ENCODE data around the gene UNC93A.

Gene UNC93A

DNA sequence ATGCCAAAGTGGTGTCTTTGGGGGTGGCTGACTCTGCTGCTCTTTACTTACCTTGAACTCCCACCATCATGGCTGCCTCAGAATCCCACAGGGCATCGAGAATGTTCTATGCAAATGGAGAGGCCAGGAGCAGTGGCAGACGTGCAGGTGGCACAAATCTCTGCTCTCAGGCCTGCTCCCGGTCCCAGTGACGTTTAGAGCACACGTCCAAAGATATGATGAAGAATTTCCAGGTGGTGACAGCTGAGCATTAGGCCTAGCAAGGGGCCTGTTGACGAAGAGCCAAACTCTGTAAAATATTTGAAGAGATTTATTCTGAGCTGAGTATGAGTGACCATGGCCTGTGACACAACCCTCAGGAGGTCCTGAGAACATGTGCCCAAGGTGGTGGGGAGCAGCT lies 19.0 kb upstream of the UNC93A start:
- Histone ChIP-seq H3K36me3 (ENCODE audit: insufficient read depth, low read length) (no peaks in the 10 kb centered on the region), H3K9me3 (ENCODE audit: insufficient read depth, low read length, severe bottlenecking) (no peaks in the 10 kb centered on the region), H3K79me2 (ENCODE audit: insufficient read depth, low read length) (no peaks in the 10 kb centered on the region), H3K27me3 (ENCODE audit: insufficient read depth, low read length, poor library complexity) (no peaks in the 10 kb centered on the region), H3K27ac (ENCODE audit: low read length) (no peak overlapping the region), H3K4me3 (ENCODE audit: low read depth in 1 of 2, low read length in 2 of 2) (no peak overlapping the region), H2AFZ (ENCODE audit: low read depth, low read length) (no peak overlapping the region), H3K9ac (ENCODE audit: low read depth, low read length) (no peak overlapping the region), H3K4me2 (ENCODE audit: insufficient read depth, low read length) (no peak overlapping the region), H3K4me1 (ENCODE audit: insufficient read depth, low read length) (no peaks in the 10 kb centered on the region), H4K20me1 (ENCODE audit: insufficient read depth, low read length) (no peaks in the 10 kb centered on the region)
- no peak for DNase-seq
- no peak for ATAC-seq (ENCODE audit: insufficient read depth, low read depth)
- no peak for TF ChIP-seq EZH2 (IDR thresholded peaks at IDR 0.05; ENCODE audit: borderline replicate concordance, low read depth, low read length, severe bottlenecking)
- TF ChIP-seq, protein P1, sequence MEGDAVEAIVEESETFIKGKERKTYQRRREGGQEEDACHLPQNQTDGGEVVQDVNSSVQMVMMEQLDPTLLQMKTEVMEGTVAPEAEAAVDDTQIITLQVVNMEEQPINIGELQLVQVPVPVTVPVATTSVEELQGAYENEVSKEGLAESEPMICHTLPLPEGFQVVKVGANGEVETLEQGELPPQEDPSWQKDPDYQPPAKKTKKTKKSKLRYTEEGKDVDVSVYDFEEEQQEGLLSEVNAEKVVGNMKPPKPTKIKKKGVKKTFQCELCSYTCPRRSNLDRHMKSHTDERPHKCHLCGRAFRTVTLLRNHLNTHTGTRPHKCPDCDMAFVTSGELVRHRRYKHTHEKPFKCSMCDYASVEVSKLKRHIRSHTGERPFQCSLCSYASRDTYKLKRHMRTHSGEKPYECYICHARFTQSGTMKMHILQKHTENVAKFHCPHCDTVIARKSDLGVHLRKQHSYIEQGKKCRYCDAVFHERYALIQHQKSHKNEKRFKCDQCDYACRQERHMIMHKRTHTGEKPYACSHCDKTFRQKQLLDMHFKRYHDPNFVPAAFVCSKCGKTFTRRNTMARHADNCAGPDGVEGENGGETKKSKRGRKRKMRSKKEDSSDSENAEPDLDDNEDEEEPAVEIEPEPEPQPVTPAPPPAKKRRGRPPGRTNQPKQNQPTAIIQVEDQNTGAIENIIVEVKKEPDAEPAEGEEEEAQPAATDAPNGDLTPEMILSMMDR (IDR thresholded peaks at IDR 0.05; ENCODE audit: borderline replicate concordance, extremely low read depth, low read length, poor library complexity, severe bottlenecking) = no peak

DNA sequence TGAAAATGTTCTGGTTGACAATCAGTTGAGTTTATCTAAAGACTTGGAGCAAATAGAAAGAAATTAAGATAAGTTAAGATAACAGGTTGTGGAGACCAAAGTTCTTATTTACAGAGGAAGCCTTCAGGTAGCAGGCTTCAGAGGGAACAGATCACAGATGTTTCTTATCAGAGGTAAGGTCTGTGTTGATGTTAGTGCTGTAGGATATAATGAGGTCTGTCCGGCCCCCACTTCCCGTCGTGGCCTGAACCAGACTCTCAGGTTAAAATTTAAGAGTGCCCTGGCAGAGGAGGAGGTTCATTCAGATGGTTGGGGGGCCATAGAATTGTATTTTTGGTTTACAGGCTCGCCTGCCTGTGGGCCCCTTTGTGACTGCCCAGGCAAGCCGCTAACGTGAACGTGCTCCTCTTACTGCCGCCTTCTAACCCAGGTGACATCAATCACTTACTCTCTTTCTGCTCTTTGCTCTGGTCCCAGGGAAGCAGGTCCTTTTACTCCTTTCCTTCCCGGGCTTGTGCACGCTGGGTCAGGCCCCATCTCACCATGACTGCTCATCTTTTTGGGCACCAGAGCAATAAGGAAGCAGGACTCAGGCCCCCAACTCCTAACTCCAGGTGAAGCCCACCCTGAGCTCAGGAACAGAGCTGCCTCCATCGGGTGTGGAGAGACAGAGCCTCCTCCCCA lies 18.3 kb upstream of the UNC93A start:
- Histone ChIP-seq H4K20me1 (ENCODE audit: insufficient read depth, low read length) (no peaks in the 10 kb centered on the region), H3K4me1 (ENCODE audit: insufficient read depth, low read length) (no peaks in the 10 kb centered on the region), H3K4me3 (ENCODE audit: low read depth in 1 of 2, low read length in 2 of 2) (no peak overlapping the region), H3K36me3 (ENCODE audit: insufficient read depth, low read length) (no peaks in the 10 kb centered on the region), H3K9ac (ENCODE audit: low read depth, low read length) (no peak overlapping the region), H3K9me3 (ENCODE audit: insufficient read depth, low read length, severe bottlenecking) (no peaks in the 10 kb centered on the region), H3K27ac (ENCODE audit: low read length) (no peak overlapping the region), H3K4me2 (ENCODE audit: insufficient read depth, low read length) (no peak overlapping the region), H3K27me3 (ENCODE audit: insufficient read depth, low read length, poor library complexity) (no peaks in the 10 kb centered on the region), H2AFZ (ENCODE audit: low read depth, low read length) (no peak overlapping the region), H3K79me2 (ENCODE audit: insufficient read depth, low read length) (no peaks in the 10 kb centered on the region)
- DNase-seq (no peak), ATAC-seq (ENCODE audit: insufficient read depth, low read depth) (no peak)
- TF ChIP-seq, protein P1 (IDR thresholded peaks at IDR 0.05; ENCODE audit: borderline replicate concordance, extremely low read depth, low read length, poor library complexity, severe bottlenecking) = no peak
- no peak for TF ChIP-seq EZH2 (IDR thresholded peaks at IDR 0.05; ENCODE audit: borderline replicate concordance, low read depth, low read length, severe bottlenecking)

DNA sequence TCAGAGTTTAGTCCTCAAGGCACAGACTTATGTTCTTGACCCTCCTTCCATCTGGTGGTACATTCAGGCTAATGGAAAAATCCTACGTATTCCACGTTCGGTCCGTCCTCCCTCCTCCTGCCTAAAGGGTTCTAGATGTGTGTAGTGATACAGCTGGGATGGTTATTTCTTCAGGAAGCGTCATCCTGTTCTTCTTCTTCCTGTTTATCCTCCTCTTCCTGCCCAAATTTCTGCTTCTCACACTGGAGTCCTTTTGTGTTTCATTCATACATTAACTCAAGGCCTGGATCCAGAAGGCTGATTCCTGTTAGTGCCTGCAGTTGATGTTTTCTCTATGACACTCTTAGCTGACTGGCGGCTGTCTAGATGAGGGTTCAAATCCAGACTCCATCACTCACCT lies 16.8 kb upstream of the UNC93A start:
- no peaks in the 10 kb centered on the region for H4K20me1 ChIP-seq (ENCODE audit: insufficient read depth, low read length)
- H3K9me3 ChIP-seq (ENCODE audit: insufficient read depth, low read length, severe bottlenecking) = no peaks in the 10 kb centered on the region
- DNase-seq (no peak), ATAC-seq (ENCODE audit: insufficient read depth, low read depth) (no peak)
- no peaks in the 10 kb centered on the region for H3K4me1 ChIP-seq (ENCODE audit: insufficient read depth, low read length)
- H3K4me3 ChIP-seq (ENCODE audit: low read depth in 1 of 2, low read length in 2 of 2) = no peak overlapping the region
- H3K27me3 ChIP-seq (ENCODE audit: insufficient read depth, low read length, poor library complexity) = no peaks in the 10 kb centered on the region
- no peak overlapping the region for H3K27ac ChIP-seq (ENCODE audit: low read length)
- H3K36me3 ChIP-seq (ENCODE audit: insufficient read depth, low read length) = no peaks in the 10 kb centered on the region
- TF ChIP-seq EZH2 (IDR thresholded peaks at IDR 0.05; ENCODE audit: borderline replicate concordance, low read depth, low read length, severe bottlenecking) = no peak
- TF ChIP-seq, protein P1 (IDR thresholded peaks at IDR 0.05; ENCODE audit: borderline replicate concordance, extremely low read depth, low read length, poor library complexity, severe bottlenecking) = no peak
- no peaks in the 10 kb centered on the region for H3K79me2 ChIP-seq (ENCODE audit: insufficient read depth, low read length)
- no peak overlapping the region for H3K9ac ChIP-seq (ENCODE audit: low read depth, low read length)
- no peak overlapping the region; the same call in 1 of the 2 replicates for H2AFZ ChIP-seq (ENCODE audit: low read depth, low read length)
- no peak overlapping the region for H3K4me2 ChIP-seq (ENCODE audit: insufficient read depth, low read length)
